Stimulated activated naive CD8-positive, alpha-beta T cell treated with anti-CD3 and anti-CD28 coated beads, Interleukin-15, amount 100 ng/mL, for 72 hours (primary cell): ENCODE measurements around the gene SUN5.

ENCODE experiments used
- ATAC-seq: fragments of 150-1000 bp; cut with Tn5 transposase; 2 replicates; pipeline ENCODE4 v1.10.0; 2021; ENCODE audit warnings: mild to moderate bottlenecking, moderate library complexity
- DNase-seq, 2 donors: peaks; one replicate each; pipeline ENCODE4 v3.0.0; 2021 to 2022
- H3K27ac Mint-ChIP-seq, 2 donors: one replicate each; pipeline ENCODE4 v1.8.0; 2022; ENCODE audit warnings: mild to moderate bottlenecking in 2 of 2, mixed read lengths in 2 of 2, moderate library complexity in 2 of 2
- H3K27me3 Mint-ChIP-seq: one replicate; pipeline ENCODE4 v1.8.0; 2022; ENCODE audit warnings: mixed read lengths
- H3K4me1 Mint-ChIP-seq: one replicate; pipeline ENCODE4 v1.8.0; 2022; ENCODE audit warnings: mild to moderate bottlenecking, mixed read lengths
- H3K4me3 Mint-ChIP-seq, 2 donors: one replicate each; pipeline ENCODE4 v1.8.0; 2022; ENCODE audit warnings: mild to moderate bottlenecking in 2 of 2, mixed read lengths in 2 of 2, moderate library complexity in 1 of 2
- H3K9me3 Mint-ChIP-seq, 2 donors: one replicate each; pipeline ENCODE4 v1.8.0; 2022; ENCODE audit warnings: mixed read lengths in 2 of 2

Gene SUN5

DNA sequence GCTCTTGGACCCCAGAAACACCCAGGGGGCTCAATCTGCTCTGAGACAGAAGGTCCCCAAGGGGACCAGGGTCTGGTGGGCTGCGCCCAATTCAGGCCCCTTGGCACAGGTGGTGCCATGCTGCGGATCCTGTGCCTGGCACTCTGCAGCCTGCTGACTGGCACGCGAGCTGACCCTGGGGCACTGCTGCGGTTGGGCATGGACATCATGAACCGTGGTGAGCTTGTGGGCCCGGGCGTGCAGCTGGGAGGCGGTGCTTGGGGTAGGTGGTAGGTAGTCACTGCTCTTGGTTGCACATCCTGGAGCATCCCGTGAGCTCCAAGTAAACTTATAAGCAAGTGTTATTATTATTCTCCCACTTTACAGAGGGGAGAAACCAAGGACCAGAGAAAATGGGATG is 27.3 kb upstream of the SUN5 start, which contains the start of gene BPIFB6:
Gene BPIFB6 (plus strand): TSS at position 118 of the 400 bp plus-strand sequence. CDS start 0 bp downstream, at position 118.
- Mint-ChIP-seq H3K27me3 (no peaks in the 10 kb centered on the region), H3K9me3 (peaks cover 8 to 11% of the 10 kb centered on the region in 2 donors), H3K4me3 (no peak within 1 kb of the TSS), H3K4me1 (no peaks in the 10 kb centered on the region), H3K27ac (no peak within 1 kb of the TSS)
- ATAC-seq: no peak
- no peak for DNase-seq

DNA sequence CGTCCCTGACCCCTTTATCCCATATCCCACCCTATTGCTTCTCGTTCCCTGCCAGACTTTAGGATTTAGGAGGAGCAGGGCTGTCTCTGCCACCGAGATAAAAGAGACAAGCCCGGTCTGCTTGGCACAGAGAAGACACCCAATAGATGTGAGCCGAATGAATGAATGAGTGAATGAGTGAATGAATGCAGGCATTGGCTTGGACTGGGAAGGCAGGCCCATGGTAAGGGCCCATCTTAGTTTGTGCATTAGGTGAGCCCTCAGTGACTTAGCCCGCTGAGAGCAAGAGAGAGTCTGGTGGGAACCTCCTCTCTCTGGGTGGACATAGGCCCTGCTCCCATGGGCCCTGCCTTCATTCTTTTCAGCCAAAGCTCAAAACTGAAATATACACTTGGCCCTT is 26.3 kb upstream of the SUN5 start:
- peaks cover 8 to 11% of the 10 kb centered on the region in 2 donors for H3K9me3 Mint-ChIP-seq
- no peak overlapping the region for H3K27ac Mint-ChIP-seq
- ATAC-seq (no peak), DNase-seq (no peak)
- no peak overlapping the region for H3K4me3 Mint-ChIP-seq
- no peaks in the 10 kb centered on the region for H3K4me1 Mint-ChIP-seq
- H3K27me3 Mint-ChIP-seq: no peaks in the 10 kb centered on the region

- DNase-seq (no peak), ATAC-seq (no peak)
- Mint-ChIP-seq H3K27ac (no peak overlapping the region), H3K27me3 (no peaks in the 10 kb centered on the region), H3K4me3 (no peak overlapping the region), H3K9me3 (peaks cover 8 to 11% of the 10 kb centered on the region in 2 donors), H3K4me1 (no peaks in the 10 kb centered on the region)
These were observed 25.8 kb upstream of the SUN5 start for GRCh38 chr20:33030076-33030475.

GRCh38 chr20:33028875-33029274 is 24.6 kb upstream of the SUN5 start:
- DNase-seq: no peak
- Mint-ChIP-seq H3K4me3 (no peak overlapping the region), H3K9me3 (peaks cover 8 to 11% of the 10 kb centered on the region in 2 donors), H3K4me1 (no peaks in the 10 kb centered on the region), H3K27me3 (no peaks in the 10 kb centered on the region), H3K27ac (no peak overlapping the region)
- no peak for ATAC-seq

- H3K27ac Mint-ChIP-seq: no peak overlapping the region
- H3K4me1 Mint-ChIP-seq: no peaks in the 10 kb centered on the region
- H3K27me3 Mint-ChIP-seq: no peaks in the 10 kb centered on the region
- DNase-seq: no peak
- peaks cover 5 to 8% of the 10 kb centered on the region in 2 donors for H3K9me3 Mint-ChIP-seq
- ATAC-seq: no peak
- H3K4me3 Mint-ChIP-seq: no peak overlapping the region
These were observed 23.8 kb upstream of the SUN5 start for GRCh38 chr20:33027769-33028751.

- H3K27me3 Mint-ChIP-seq: no peaks in the 10 kb centered on the region
- H3K4me1 Mint-ChIP-seq: no peaks in the 10 kb centered on the region
- no peak overlapping the region for H3K4me3 Mint-ChIP-seq
- DNase-seq (no peak), ATAC-seq (no peak)
- H3K9me3 Mint-ChIP-seq: no peaks in the 10 kb centered on the region
- H3K27ac Mint-ChIP-seq: no peak overlapping the region
These were observed 22.8 kb upstream of the SUN5 start for GRCh38 chr20:33026779-33027759.

DNA sequence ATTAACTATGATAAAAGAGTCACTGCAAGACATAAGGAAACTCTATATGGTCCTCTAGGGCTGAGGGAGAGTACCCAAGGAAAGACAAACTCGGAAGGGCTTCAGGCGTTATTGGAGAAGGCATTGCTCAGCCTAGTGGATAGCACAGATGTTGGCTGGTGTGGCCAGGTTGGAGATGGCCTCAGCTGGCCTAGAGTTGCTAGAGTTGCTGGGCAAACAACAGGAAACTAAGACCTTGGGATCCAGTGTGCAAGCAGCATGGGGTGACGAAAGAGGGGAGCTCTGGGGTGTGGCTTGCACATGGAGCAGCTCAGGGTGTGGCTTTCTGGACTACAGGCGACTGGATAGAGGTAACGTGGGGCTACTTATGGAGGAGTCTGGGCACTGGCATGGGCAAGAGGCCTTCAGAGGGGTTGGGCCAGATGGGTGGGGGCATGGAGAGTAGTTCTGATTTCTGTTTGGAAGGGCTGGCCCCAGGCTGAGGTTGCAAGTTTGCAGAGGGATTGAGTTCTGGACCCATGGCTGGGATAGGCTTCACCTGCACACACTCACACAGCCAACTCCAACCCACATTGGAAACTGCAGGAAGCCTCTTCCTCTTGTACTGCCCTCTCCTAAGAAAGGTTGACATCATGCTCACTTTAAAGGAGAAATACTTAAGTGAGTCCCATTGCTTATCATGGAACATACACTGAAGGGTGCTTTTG is 22.0 kb upstream of the SUN5 start:
- Mint-ChIP-seq H3K4me3 (no peak overlapping the region), H3K27me3 (no peaks in the 10 kb centered on the region), H3K9me3 (no peaks in the 10 kb centered on the region), H3K4me1 (no peaks in the 10 kb centered on the region), H3K27ac (no peak overlapping the region)
- DNase-seq (no peak), ATAC-seq (no peak)

DNA sequence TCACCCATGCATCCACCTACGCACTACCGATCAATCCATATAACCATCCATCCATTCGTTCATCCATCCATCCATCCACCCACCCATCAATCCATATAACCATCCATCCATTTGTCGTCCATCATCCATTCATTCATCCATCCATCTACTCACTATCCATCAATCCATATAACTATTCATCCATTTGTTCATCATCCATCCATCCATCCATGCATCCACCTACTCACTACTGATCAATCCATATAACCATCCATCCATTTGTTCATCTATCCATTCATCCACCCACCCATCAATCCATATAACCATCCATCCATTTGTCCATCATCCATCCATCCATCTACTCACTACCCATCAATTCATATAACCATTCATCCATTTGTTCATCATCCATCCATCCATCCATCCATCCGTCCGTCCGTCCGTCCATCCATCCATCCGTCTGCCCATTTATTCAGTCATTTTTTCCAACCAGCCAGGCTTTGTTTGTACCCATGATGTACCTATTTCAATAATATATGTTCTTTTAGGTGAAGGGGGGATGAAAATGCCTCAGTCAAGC is 21.2 kb upstream of the SUN5 start:
- DNase-seq (no peak), ATAC-seq (no peak)
- no peaks in the 10 kb centered on the region for H3K9me3 Mint-ChIP-seq
- H3K27me3 Mint-ChIP-seq: no peaks in the 10 kb centered on the region
- H3K4me1 Mint-ChIP-seq: no peaks in the 10 kb centered on the region
- H3K27ac Mint-ChIP-seq: no peak overlapping the region
- no peak overlapping the region for H3K4me3 Mint-ChIP-seq

DNA sequence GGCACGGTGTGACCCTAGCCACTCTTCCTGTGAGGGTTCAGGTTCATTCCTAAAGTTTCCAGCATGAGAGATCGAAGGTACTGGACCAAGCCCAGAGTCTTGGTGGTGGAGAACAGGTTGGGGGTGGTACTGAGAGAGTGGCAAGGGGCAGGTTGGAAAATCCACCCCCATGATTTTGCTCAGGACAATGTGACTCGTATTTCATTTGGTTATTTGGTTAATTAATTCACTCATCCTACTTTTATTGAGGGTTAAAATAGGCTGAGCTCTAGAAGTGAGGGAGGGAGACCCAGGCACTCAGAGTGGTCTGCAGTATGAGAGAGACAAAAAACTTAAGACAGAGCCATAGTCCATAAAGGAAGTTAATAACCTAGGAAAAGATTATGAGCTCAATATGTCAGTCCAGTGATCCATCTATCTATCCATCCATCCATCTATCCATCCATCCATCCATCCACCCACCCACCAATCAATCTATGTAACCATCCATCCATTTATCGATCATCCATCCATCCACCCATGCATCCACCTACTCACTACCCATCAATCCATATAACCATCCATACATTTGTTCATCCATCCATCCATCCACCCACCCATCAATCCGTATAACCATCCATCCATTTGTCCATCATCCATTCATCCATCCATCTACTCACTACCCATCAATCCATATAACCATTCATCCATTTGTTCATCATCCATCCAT is 20.5 kb upstream of the SUN5 start:
- Mint-ChIP-seq H3K27me3 (no peaks in the 10 kb centered on the region), H3K27ac (no peak overlapping the region), H3K4me1 (no peaks in the 10 kb centered on the region), H3K4me3 (no peak overlapping the region), H3K9me3 (no peaks in the 10 kb centered on the region)
- no peak for ATAC-seq
- DNase-seq: no peak

- no peak for DNase-seq
- Mint-ChIP-seq H3K27me3 (no peaks in the 10 kb centered on the region), H3K4me3 (no peak overlapping the region), H3K4me1 (no peaks in the 10 kb centered on the region), H3K27ac (no peak overlapping the region), H3K9me3 (no peaks in the 10 kb centered on the region)
- ATAC-seq: no peak
These were observed 20.0 kb upstream of the SUN5 start for GRCh38 chr20:33024243-33024560.

- no peak overlapping the region for H3K27ac Mint-ChIP-seq
- H3K9me3 Mint-ChIP-seq: no peaks in the 10 kb centered on the region
- H3K4me3 Mint-ChIP-seq: no peak overlapping the region
- DNase-seq: no peak
- H3K27me3 Mint-ChIP-seq: no peaks in the 10 kb centered on the region
- ATAC-seq: no peak
- no peaks in the 10 kb centered on the region for H3K4me1 Mint-ChIP-seq
These were observed 19.4 kb upstream of the SUN5 start for GRCh38 chr20:33023439-33024242.

- ATAC-seq (no peak), DNase-seq (no peak)
- no peak overlapping the region for H3K4me3 Mint-ChIP-seq
- no peak overlapping the region for H3K27ac Mint-ChIP-seq
- H3K4me1 Mint-ChIP-seq: no peaks in the 10 kb centered on the region
- H3K9me3 Mint-ChIP-seq: no peaks in the 10 kb centered on the region
- H3K27me3 Mint-ChIP-seq: no peaks in the 10 kb centered on the region
These were observed 18.6 kb upstream of the SUN5 start for GRCh38 chr20:33022694-33023438.

GRCh38 chr20:33022289-33022688 is 18.1 kb upstream of the SUN5 start:
- H3K27me3 Mint-ChIP-seq: no peaks in the 10 kb centered on the region
- no peak overlapping the region for H3K4me3 Mint-ChIP-seq
- H3K4me1 Mint-ChIP-seq: no peaks in the 10 kb centered on the region
- ATAC-seq (no peak), DNase-seq (no peak)
- H3K27ac Mint-ChIP-seq: no peak overlapping the region
- H3K9me3 Mint-ChIP-seq: no peaks in the 10 kb centered on the region
